Measurements from ENCODE around the gene GRK2. TPM values are rescaled to one million over a fixed set of nuclear protein-coding genes. Genes with fewer than 3 reads are reported as not detected.

GRK2 gene
- total and polyA plus RNA-seq, 2 of the 13 experiments (the other 11 are each of a cell fraction or from before 2014, with no cell fraction given): 31.3 to 42.4 TPM

DNA sequence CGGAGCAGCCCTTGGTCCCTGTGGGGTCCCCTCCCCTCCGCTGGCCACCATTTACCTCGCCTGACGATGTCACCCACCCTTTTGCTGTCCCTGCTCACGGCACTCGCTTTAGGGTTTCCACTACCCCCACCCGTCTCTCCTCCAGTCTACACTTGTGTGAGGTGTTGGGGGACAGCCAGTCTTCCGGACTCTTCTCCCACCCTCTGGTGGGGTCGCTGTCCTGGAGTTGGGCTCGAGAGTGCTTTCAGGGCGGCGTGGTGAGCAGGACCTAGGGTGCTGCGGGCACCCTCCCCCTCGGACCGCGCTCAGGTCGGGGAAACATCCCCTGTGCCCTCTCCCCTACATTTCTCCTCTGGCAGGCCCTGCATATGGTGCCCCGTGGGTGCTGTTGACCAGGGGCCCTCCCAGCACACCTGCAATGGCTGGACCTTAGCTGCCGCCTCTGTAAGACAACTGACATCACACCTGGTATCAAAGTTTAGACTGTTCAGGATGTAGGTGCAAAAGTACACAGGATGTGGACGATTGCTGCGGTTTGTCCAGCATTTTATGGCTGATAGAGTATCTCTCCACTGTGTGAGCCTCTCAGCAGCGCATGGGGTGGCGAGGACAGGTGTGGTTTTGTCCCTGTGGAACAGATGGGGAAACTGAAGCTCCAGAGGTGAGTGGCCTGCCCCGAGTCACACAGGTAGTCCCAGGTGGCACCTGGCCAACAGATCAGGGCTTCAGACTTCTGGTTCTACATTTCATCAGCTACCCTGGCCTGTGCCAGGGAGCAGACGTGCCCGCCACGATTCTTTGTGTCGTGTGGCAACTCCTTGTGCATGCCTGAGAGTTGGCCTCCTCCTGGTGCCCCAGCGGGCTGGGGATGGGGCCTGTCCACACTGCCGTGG is 1.2 kb downstream of the GRK2 start (continued):
- TF ChIP-seq AFF4 (CRISPR knock-in tag; IDR thresholded peaks at IDR 0.05): no peak
- TF ChIP-seq, protein P1, sequence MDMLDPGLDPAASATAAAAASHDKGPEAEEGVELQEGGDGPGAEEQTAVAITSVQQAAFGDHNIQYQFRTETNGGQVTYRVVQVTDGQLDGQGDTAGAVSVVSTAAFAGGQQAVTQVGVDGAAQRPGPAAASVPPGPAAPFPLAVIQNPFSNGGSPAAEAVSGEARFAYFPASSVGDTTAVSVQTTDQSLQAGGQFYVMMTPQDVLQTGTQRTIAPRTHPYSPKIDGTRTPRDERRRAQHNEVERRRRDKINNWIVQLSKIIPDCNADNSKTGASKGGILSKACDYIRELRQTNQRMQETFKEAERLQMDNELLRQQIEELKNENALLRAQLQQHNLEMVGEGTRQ (IDR thresholded peaks at IDR 0.05; ENCODE audit: low read depth, low read length): no peak
- TF ChIP-seq, protein P1 (CRISPR knock-in tag; IDR thresholded peaks at IDR 0.05; ENCODE audit: borderline replicate concordance): no peak
- no peak for TF ChIP-seq NPAS2 (CRISPR knock-in tag; IDR thresholded peaks at IDR 0.05; ENCODE audit: borderline replicate concordance)
- TF ChIP-seq ZNF777 (CRISPR knock-in tag; IDR thresholded peaks at IDR 0.05): no peak
- TF ChIP-seq IRX3 (CRISPR knock-in tag; IDR thresholded peaks at IDR 0.05; ENCODE audit: borderline replicate concordance, low read depth): no peak
- peak; percentile 92 for TF ChIP-seq SAP130 (CRISPR knock-in tag; IDR thresholded peaks at IDR 0.05; ENCODE audit: low read depth)
- no peak for TF ChIP-seq ZSCAN9 (CRISPR knock-in tag; IDR thresholded peaks at IDR 0.05; ENCODE audit: borderline replicate concordance)
- TF ChIP-seq GFI1 (CRISPR knock-in tag; IDR thresholded peaks at IDR 0.05; ENCODE audit: borderline replicate concordance): no peak
- no peak for TF ChIP-seq ZSCAN20 (CRISPR knock-in tag; IDR thresholded peaks at IDR 0.05; ENCODE audit: borderline replicate concordance)
- TF ChIP-seq FOXP4 (CRISPR knock-in tag; IDR thresholded peaks at IDR 0.05): peak; percentile 33; the same call in 1 of the 2 replicates
- no peak for TF ChIP-seq WIZ (CRISPR knock-in tag; IDR thresholded peaks at IDR 0.05)
- TF ChIP-seq ZNF678 (CRISPR knock-in tag; IDR thresholded peaks at IDR 0.05): no peak
- no peak for TF ChIP-seq ZBTB14 (CRISPR knock-in tag; IDR thresholded peaks at IDR 0.05)
- TF ChIP-seq CEBPB (IDR thresholded peaks at IDR 0.05; ENCODE audit: borderline replicate concordance, low read depth, low read length): no peak
- TF ChIP-seq NFYC (CRISPR knock-in tag; IDR thresholded peaks at IDR 0.05): no peak
- TF ChIP-seq ZNF225 (CRISPR knock-in tag; IDR thresholded peaks at IDR 0.05): no peak
- TF ChIP-seq DNMT1 (CRISPR knock-in tag; IDR thresholded peaks at IDR 0.05): no peak
- no peak; the same call in 1 of the 2 replicates for TF ChIP-seq ZNF547 (CRISPR knock-in tag; IDR thresholded peaks at IDR 0.05)
- TF ChIP-seq ZFAT (CRISPR knock-in tag; conservative IDR thresholded peaks at IDR 0.05): no peak
- no peak for TF ChIP-seq NCOA2 (CRISPR knock-in tag; IDR thresholded peaks at IDR 0.05)

Data from HepG2 (cell line).